Stimulated activated CD8-positive, alpha-beta memory T cell treated with anti-CD3 and anti-CD28 coated beads, Interleukin-7, amount 100 ng/mL, for 24 hours (primary cell): ENCODE data around the gene NUDT16L1.

Experiments used
- DNase-seq: peaks from one replicate; pipeline ENCODE4 v3.0.0-alpha.2; 2020; ENCODE audit warnings: low read depth

The NUDT16L1 gene

DNA sequence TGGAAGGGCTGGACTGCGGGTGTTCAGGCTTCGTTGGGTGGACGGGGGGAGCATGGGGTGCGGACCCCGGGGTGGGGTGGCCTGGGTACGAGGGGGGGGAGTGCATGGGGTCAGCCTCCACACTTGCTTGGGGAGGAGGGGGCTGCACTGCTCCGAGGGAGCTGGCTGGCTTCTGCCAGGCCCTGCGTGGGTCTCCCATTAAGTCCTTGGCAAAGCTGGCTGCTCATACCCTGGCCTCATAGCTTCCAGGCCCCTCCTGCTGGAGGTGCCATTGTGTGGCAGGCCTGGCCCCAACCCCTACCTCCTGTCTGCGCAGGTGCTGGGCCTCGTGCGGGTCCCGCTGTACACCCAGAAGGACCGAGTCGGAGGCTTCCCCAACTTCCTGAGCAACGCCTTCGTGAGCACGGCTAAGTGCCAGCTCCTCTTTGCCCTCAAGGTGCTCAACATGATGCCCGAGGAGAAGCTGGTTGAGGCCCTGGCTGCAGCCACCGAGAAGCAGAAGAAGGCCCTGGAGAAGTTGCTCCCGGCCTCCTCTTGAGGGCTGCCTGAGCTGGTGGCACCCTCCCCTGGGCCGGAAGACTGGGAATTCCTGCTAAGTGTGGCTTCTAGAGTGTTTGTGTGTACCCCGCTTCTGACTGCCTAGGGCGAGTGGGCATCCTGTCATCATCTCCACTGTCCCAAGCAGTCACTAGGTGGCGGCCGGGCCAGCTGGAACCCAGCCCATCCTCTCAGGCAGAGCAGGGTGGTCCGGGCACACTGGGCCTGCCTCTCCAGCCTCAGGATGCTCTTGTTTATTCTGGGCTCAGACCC, 1.5 kb downstream of the NUDT16L1 start:
- DNase-seq: no peak

- DNase-seq: no peak
Measured at GRCh38 chr16:4695473-4696171, 2.3 kb downstream of the NUDT16L1 start.

DNA sequence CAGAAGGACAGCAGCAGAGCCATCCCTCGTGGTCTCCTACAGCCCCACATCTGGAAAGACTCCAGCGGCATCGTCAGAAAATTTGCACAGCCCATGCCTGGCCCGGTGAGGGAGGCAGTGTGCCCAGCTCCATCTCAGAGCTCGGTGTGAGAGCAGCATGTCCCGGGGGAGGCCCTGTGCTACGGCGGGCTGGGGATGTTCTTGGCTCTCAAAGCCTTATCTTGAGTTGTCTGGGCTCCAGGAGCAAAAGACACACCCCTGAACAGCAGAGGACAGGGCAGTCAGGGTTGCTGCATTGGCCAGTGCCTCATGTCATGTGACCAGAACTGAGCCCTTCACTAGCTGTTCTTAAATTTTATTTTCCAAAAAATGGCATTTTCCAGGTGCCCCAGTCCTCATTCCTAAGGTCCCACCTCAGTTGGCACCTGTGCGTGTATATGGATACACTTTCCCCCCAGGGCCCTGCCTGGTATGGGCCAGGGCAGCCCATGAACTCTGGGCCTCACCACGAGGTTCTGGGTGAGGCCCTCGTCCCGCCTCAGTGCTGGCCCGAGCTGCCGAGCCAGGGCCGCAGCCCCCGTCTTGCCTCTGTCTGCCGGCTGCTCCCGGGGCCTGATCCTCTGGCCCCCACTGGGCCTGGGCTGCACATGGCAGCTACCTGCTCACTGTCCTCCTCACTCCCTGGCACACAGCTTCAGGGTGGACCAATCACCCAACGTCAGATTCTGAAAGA, 3.0 kb downstream of the NUDT16L1 start:
- no peak for DNase-seq

- no peak for DNase-seq
Measured at GRCh38 chr16:4696905-4697847, 3.8 kb downstream of the NUDT16L1 start.

GRCh38 chr16:4697848-4698291, 4.5 kb downstream of the NUDT16L1 start:
- DNase-seq: no peak

DNA sequence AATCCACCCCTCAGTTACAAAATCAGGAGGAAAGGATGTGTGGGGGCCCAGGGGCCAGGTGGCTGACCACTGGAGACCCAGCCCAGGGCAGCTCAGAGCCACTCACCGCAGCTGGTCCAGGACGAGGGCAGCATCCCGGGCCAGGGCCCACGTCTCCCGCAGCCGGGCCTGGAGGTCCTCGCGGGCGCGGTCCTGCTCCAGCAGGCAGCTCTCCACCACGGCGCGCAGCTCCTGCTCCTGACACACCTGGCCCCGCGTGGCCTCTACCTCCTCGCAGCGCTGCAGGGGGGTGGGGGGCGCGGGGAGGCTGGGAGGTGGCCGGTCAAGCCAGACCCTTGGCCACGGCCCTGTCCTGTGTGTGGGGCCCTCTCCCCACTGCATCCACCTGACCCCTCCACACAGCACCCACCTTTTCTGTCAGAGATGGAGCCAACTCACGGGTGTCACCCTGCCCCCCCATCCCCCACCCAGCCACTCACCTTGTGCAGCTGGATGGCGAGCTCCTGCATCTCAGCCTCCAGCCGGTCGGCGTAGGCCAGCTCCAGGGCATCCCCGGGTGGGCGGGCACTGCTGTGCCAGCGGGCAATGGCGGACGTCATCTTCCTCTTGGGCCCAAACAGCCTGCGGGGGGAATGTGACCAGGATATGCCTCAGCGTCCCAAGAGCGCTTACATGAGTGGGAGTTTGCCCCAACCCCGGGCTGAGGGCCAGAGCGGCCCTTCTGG, 5.1 kb downstream of the NUDT16L1 start:
- no peak for DNase-seq

- DNase-seq: no peak
Measured at GRCh38 chr16:4699046-4699556, 5.7 kb downstream of the NUDT16L1 start.

DNA sequence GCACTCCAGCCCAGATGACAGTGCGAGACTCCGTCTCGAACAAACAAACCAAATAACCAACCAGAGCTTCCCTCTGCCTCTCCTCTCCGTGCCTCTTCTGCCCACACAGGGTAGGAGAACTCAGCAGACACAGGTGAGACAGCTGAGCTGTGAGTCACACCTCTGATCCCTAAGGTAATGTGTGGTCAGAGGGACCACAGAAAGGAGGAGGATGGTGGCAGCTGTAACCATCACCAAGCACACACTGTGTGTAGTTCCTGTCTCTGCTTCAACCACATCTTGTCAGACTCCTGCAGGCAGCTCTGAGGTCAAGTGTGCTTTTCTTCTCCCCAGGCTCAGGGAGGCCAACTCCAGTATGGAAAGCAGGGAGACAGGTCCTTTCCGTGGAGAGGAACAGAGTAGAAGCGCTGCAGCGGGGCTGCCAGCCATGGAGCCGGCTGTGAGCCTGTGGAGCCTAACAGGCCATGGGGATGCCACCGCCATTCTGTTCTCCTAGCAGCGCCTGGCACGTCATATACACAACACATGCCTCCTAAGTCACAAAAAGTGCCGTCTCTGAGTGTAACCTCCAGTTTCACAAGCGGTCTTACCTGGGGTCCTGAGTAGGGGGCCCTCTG, 7.1 kb downstream of the NUDT16L1 start:
- DNase-seq: no peak

- no peak for DNase-seq
Measured at GRCh38 chr16:4700997-4701743, 7.8 kb downstream of the NUDT16L1 start.

GRCh38 chr16:4701791-4702465, 8.6 kb downstream of the NUDT16L1 start:
- DNase-seq: no peak

DNA sequence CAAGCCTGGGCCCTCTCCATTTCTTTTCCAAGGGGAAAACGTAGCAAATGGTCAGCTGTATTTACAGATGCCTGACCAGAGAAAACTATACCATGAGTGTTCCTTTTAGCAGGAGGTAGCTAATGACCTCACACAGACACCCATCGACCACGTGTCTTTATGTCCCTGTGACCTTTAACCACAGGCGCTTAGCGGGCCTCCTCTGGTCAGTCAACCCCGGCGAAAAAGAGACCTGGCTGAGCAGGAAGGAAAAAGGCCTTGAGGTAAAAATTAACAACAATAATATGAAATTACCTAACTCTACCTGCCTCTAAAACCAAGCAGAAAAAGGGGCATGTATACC, 9.1 kb downstream of the NUDT16L1 start:
- DNase-seq: no peak

DNA sequence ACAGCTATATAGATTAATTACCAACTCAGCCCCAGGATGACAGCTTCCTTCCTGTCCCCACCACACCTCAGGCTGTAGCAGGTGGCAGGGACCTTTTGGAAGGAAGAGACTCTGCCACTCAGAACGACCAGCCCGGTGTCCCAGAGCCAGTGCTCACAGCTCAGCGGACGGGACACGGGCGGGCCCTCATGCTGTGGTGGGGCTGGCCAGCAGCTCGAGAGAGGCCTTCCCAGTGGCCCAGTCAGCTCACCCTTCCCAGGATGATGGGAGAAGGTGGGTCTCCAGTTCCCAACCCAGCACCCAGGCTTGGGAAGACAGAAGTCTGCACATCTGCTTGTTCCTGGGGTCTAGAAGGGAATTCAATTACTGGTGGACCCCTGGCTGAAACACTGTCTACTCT, 10.5 kb downstream of the NUDT16L1 start:
- no peak for DNase-seq

- no peak for DNase-seq
Measured at GRCh38 chr16:4704491-4704890, 11.1 kb downstream of the NUDT16L1 start.

GRCh38 chr16:4704913-4705312, 11.6 kb downstream of the NUDT16L1 start:
- DNase-seq: no peak

DNA sequence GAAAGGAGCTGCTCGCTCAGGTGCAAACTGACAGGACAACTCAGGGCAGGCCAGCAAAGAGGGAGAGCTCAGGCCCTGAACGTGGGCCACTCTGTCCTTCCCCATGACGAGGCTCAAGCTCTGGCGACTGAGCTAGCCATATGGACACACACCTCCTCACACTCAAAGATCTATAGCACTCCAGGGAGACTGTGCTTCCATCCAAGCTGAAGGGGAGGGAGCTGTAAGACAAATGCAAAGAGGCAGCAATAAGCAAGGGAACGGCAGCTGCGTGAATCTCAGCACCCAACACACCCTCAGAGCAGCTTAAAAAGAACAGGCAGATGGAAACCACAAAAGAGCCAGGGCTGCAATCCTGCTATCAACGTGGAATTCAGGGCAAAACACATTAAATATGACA, 13.5 kb downstream of the NUDT16L1 start:
- DNase-seq: no peak

DNA sequence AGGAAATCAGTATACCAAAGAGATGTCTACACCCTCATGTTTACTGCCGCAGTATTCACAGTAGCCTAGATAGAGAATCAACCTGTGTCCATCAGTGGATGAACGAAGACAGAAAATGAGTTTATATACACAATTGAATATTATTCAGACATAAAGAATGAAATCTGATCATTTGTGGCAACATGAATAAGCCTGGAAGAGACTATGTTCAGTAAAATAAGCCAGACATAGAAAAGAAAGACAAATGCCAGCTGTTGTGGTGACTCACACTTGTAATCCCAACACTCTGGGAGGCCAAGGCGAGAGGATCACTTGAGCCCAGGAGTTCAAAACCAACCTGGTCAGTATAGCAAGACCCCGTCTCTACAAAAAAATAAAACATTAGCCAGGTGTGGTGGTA, 16.1 kb downstream of the NUDT16L1 start:
- no peak for DNase-seq

DNA sequence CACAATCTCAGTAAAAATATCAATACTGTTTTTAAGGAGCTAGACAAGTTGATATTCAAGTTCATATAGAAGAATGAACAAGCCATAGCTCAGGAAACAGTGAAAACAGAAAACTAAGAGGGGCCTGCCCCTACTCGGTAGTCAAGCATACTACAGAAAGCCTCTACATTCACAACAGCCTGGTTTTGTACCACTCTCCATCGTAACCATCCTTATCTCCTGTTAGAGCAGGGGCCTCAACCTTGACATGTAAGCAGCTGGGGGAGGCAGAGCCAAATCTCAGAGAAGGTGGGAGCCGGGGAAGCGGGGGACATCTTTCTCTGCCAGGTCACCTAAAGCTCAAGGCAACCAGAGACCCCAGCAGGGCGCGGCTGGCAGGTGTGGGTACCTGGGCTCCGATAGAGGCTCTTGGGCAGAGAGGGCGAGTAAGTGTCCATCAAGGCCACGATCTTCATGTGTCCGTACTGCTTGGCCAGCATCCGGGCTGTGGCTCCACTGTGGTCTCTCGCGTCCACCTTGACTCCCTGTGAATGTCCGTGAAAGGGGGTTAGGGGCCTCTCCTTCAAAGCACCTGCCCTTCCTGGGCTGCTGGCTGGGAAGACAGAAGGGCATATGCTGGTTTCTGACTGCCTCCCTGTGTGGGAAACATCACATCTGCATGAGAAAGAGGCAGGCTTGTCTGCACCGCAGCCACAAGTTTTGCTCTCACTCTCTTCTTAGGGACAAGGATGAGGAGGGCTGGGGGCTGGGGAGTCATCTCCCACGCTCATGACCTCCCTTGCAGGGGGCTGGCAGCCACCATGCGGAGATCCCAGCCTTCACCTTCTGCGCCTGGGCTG, 20.5 kb downstream of the NUDT16L1 start:
- DNase-seq: no peak

GRCh38 chr16:4714996-4715395, 21.6 kb downstream of the NUDT16L1 start:
- DNase-seq: no peak
